ENCODE data around the gene GALNT18.

Gene GALNT18

GRCh38 chr11:11531131-11531908 is 90.5 kb downstream of the GALNT18 start:
- DNase-seq (ENCODE audit: low spot score) = no peak

DNA sequence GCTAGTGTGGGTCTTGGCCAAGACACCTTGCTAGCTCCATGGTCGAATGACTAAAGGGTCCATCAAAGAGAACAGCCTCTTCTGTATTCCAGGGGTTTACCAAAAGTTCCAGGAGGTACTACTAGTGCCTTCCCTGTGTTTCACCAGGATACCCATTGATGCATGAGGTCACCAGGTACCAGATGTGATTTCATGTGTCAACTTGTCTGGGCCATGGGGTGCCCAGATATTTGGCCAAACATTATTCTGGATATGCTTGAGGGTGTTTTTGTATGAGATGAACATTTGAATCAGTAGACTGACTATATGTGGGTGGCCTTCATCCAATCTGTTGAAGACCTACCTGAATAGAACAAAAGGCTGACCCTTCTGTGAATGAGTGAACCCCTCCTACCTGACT is 92.8 kb downstream of the GALNT18 start:
- no peak for DNase-seq (ENCODE audit: low spot score)

DNA sequence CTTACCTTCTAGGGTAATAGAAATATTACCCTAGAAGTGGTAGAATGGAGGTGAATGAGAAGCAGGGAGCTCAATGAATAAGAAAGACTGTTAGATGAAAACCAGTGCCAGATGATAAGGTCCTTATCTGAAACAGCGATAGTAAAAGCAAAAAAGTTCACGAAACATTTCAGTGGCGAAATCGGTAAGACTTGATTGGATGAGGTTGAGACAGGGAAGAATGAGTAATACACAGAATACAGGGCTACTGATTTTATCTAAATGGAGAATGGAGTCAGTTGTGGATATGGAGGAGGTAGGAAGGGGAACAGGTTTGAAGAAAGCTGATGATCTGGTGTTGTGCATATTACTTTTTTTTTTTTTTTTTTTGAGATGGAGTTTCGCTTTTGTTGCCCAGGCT is 96.5 kb downstream of the GALNT18 start:
- no peak for DNase-seq (ENCODE audit: low spot score)

DNA sequence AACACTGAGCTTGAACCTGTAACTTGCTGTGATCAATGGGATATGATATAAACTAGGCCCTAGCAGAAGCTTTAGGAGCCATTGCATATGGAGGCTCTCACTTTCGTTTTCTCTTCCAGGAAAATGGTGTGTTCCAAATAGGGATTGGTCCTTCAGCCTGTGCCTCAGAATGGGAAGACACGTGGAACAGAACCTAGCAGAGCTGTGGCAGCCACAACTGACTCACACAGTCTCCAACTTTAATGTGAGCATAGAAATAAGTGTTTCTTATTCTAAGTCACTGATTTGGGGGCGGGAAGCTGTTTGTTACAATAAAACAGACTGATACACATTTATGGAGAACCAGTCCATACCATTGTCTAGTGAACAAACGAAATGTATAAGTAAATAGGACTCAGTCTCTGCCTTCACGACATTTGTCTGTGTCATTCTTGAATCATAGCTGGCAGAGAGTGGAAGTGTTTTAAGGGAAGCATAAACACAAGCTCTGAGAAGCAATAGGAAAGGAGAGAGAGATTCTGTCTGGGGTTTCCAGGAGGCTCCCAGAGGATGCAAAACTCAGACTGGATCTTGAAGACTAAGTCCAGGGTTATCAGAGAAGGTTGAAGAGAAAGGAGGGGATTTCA is 97.3 kb downstream of the GALNT18 start:
- no peak for DNase-seq (ENCODE audit: low spot score)

DNA sequence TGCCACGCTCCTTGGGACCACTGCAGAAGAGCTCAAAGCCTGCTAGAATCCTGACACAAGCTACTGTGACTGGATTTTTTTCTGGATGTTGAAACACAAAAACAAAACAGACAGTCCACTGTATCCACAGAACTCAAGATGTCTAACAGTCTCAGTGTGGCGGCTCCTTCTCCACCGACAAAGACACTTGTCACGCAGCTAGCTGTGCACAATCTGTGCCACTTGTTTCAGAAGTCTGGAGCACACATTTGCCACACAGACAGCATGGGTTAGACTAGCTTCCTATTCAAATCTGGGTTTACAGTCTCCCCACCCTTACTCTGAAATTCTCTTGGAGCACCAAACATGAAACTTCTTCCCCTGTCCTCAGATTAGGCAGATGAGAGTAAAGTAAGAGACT is 99.2 kb downstream of the GALNT18 start:
- DNase-seq (ENCODE audit: low spot score) = no peak

DNA sequence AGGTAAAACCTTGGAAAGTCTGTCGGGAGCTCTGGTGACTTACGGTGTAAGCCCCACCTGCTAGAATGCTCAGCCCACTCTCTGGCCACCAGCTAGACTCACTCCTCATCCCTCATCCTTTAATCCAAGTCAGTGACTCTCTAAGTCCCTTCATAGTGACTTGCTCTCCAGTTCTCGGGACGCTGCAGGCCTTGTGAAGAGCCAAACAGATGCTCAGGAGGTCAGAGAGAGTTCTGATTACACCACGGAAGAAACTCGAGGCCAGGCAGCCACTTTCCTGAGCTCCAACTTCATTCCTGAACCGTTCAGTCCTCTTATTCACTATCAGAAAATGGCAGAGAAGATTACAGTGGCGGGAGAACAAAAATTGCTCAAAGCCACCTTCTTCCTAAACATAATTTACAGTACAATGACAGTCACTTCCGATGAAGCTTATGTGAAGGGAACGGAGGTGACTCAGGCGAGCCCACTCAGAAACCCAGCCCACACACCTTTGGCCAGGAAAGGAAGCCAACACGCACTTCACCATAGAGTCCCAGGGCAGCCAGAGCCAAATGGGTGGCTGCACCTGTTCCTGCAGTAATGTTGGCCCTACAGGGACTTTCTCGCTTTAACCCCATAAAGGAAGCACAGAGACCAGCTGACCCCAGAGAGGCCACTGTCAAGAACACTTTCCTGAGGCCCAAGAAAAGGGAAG is 100.4 kb downstream of the GALNT18 start:
- no peak for DNase-seq (ENCODE audit: low spot score)

DNA sequence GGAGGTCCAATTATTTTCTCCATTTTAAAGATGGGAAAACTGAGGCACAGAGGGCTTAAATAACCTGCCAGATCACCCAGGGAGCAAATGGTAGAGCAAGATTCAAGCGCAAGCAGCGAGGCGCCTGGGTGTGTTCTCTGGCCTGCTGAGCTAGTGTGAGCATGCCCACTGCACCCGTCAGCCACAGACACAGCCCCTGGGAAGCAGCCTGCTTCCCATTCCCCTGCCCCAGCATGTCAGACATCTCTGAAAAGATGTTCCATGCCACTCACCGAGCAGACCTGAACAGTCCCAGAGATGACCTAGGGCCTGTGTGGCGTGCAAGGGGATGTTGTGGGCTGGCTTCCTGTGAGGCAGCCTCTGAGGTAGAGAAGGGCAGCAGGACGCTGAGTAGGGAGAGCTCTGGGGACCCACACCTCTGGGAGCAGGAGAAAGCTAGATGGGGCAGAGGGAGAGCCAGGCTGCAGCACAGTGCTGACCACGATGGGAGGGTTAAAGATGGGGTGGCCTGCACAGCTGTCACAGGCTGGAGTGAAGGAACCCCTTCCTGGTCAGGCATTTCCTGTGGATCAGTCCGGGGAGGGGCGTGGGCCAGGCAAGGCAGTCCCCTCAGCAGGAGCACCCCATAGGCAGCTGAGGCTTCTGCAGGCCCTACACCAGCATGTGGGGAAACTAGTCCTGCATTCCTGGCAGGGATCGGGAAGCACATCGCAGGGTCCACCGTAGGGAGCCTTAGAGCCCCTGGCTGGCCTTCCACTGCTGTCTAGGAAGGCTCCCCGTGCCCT is 101.4 kb downstream of the GALNT18 start:
- DNase-seq (ENCODE audit: low spot score) = no peak

DNA sequence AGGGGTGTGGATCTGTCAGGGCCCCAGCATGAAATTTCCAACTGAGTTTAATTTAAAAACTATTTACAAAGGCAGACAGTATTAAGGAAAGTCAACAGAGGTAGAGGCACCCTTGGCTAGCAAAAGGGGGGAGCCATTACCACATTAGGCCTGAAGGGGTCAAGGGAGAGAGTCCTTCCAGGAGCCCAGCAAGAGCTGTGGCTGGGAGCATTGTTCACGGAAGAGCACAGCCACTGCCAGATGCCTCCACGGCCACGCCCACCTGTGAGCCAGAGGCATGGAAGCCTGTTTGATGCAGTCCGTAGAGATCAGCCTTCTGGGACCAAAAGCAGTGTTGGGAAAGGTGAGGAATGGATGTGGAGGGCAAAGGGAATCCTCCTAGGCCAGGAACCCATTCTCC is 102.6 kb downstream of the GALNT18 start:
- DNase-seq (ENCODE audit: low spot score) = no peak

DNA sequence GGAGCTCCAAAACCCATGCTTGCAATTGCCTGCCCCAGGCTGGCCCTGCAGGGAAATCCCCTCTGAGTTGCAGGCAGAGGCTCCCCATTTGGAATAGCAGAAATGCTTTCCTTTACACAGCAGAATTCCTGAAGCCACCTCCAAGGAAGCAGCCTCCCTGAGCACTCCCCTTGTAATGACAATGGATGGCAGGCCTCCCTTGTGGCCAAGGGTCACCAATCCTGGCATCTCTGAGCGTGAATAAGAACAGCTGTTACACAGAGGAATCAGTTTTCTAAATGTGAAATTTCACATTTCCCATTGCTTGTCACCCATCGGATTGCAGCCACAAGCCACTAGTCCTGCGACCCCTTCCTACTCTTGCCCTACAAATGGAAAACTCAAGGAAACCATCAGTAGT is 107.6 kb downstream of the GALNT18 start:
- DNase-seq (ENCODE audit: low spot score) = no peak

DNA sequence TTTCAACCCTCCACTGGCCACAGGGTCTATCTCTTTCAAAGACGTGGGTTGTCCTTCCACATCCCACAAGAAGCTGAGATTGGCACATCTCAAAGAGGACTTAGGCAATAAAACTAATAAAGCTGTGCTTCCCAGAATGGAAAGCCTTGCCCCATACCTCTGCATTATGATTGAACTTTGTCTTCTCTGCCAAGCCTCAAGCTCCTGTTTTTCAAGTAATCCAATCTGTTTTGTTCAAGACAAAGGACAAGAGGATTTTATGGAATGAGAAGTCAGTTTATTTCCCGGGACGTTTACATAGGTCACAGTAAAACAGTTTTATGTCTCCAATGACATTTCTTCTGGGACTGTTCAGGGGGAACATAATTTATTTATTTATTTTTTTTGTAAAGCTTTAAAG is 108.4 kb downstream of the GALNT18 start:
- DNase-seq (ENCODE audit: low spot score) = no peak

GRCh38 chr11:11512929-11513328 is 108.9 kb downstream of the GALNT18 start:
- no peak for DNase-seq (ENCODE audit: low spot score)

- DNase-seq (ENCODE audit: low spot score) = no peak
Measured at GRCh38 chr11:11512502-11512901, 109.3 kb downstream of the GALNT18 start.

DNA sequence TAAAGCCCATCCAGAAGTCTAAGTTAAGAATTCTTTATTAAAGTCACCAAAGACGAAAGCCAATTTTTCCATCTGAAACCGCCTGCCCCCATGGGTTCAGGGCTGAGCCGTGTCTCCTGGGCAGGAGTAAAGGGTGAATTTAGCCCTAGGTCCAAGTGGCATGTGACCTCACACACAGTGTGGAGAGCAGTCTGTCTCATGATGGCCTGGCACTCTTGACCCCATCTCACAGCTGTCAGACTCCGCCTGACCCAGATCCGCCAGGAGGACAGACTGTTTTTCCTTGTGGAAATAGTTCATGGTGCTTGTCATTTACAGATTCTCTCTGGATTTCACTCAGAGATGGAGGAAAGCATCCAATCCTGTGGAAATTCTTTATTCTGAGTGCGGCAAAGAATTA is 109.7 kb downstream of the GALNT18 start:
- no peak for DNase-seq (ENCODE audit: low spot score)

DNA sequence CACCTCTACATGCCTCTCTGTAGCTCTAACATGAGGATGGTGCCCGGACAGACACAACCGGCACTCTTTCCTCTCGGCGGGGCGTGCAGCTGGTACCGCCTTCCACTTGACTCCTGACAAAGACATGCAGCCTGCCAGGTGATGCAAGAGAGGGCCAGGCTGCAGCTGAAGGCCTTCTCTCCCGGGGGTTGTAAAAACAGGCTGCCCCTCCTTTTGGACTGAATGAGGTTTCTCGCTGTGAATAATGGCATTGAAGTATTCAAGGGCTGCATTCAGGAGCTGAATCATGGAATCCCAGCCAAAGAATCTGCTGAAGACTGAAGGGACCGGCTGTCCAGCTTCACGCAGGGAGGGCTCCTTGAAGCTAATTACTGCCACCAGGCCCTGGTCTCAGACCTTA is 110.9 kb downstream of the GALNT18 start:
- no peak for DNase-seq (ENCODE audit: low spot score)

DNA sequence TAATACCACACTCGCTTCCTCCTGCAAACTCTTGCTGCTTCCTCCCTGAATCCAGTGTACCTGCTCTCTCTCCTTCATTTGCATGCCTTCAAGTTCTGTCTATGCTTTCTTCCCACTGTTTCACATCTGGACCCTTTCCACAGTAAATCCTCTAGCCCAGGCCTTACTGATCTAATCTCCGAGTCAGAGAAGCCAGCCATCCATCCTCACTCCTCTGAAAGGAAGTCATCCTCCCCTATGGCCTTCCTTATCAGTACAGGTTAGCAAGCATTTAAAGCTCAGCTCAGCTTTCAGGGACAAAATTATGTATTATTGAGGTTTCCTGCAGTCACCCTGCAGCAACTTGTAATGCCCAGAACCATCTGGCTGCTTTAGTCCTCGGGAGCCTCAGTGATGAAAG is 116.1 kb downstream of the GALNT18 start:
- no peak for DNase-seq (ENCODE audit: low spot score)

GRCh38 chr11:11505190-11505589 is 116.6 kb downstream of the GALNT18 start:
- DNase-seq (ENCODE audit: low spot score) = no peak

DNA sequence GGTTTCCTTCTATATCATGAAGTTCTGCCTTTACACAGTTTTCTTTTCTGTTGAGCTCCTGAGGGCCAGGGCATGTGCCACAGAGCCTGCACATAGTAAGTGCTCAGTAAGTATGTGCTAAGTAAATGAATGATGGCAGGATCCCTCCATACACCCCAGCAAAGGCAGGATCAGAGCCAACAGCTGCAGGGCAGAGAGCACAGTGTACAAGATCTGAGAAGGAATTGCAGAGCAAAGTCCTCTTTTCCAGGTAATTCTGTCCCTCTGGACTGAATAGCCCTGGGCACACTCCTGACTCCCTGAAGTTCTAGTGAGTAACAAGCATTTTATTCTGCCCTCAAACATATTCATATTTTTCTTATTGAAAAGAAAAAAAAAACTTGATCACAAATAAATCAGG is 117.7 kb downstream of the GALNT18 start:
- DNase-seq (ENCODE audit: low spot score) = no peak

DNA sequence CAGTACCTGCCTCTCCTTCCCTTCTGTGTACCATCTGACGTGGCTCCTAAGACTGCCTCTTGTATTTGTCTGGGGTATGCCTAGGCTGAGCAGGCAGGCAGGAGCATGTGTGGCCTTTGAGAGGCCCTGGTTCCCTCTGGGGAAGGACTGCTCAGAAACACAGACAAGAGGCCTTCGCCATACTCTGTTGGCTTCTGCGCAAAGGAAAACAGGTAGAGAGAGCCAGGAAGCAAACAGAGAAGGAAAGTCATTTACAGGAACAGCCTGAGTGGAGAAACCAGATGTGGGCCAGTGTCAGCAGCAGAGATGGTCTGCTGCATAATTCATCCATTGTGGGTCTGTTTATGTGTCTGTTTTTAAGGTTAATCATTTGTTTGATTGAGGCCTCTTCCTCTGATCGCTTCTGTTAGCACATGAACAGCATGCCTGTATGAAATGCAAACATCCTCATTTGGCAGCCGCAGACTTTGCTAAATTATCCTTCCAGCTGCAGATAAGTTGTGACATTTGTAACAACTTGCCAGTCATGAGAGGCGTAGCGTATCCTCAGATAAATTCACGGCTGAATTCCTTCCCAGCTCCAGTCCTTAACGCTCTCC is 119.4 kb downstream of the GALNT18 start:
- no peak for DNase-seq (ENCODE audit: low spot score)

DNA sequence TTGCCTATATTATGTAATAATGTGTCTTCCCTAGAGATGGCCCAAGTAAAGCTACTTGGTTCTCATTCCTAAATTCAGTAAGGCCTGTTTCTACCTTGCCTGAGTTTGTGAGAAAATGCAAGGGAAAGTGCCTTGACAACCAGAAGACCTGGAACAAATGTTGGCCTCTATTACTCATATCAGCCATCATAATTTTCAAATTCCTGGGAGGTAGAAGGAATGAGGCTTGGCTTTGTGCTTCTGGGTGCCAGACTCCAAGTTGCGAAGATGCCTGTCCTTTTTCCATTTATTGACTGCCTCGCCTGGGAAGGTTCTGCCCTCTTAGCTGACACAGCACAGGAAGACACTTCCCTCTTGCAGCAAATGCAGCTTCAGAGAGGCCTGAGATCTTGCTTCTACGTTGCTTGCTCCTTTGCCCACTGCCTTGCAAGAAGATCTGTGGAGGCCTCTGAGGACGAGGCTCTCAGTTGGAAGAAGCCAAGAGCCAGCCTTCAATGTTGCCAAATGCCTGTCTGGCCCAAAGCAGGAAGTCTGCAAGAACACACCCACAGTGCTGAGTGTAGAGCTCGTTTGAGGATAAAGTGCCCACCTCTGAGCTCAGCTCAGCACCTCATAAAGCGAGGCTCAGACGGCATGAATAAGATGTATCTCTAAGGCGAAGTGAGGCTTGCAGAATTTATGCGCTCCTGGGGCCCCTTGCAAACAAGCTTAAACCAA is 120.1 kb downstream of the GALNT18 start:
- DNase-seq (ENCODE audit: low spot score) = no peak

- DNase-seq (ENCODE audit: low spot score) = no peak
Measured at GRCh38 chr11:11500744-11501487, 120.9 kb downstream of the GALNT18 start.

GRCh38 chr11:11499300-11499699 is 122.5 kb downstream of the GALNT18 start:
- no peak for DNase-seq (ENCODE audit: low spot score)

All from hematopoietic multipotent progenitor cell treated with erythropoietin and hydrocortisone succinate and interleukin-3 and kit ligand, for 17 days (in vitro differentiated cells).